GM13976 (cell line): ENCODE measurements around the gene THSD4.
"Not testable (repeated sequence)": the region's sequence is repeated elsewhere in the genome, so short reads cannot be mapped to it uniquely, and the experiment has no call there.

Experiments
- DNase-seq: peaks from one replicate; pipeline ENCODE4 v3.0.0; 2012; ENCODE audit warnings: low spot score
- CTCF ChIP-seq: IDR thresholded peaks from 2 replicates; pipeline ENCODE4 v1.5.1; 2012; ENCODE audit warnings: borderline replicate concordance, mild to moderate bottlenecking; ENCODE audit not compliant: insufficient read depth; ENCODE audit errors: extremely low read depth, missing control alignments, control extremely low read depth
- in situ Hi-C: fragments of 300-500 bp; cut with MboI; formaldehyde crosslinking; loops from one replicate; pipeline ENCODE4 v1.12.0; 2022; ENCODE audit warnings: low sequenced_read_pairs, mixed read lengths, inconsistent platforms; ENCODE audit not compliant: unreplicated experiment

The THSD4 gene

DNA sequence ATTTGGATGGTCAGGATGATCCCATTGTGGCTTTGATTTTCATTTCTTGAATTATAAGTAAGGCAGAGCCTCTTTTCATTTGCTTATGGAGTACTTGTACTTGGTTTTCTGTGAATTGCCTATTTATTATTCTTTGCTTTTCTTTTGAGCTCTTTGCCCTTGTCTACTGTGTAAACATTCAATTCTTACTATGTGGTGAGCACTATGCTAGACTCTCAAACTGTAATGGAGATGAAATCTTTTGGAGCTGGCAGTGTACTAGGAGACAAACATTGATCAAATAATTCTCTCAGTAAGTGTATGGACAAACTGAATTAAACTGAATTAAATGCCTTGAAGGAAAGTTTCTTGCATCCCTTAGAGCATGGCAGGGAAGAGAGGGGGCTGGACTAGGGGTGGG is 608.1 kb downstream of the THSD4 start:
- TF ChIP-seq CTCF = no peak
- DNase-seq = no peak
- in situ Hi-C loops = loop anchor here (10.0 kb wide), 1 partner anchor 279 kb away; no protein-coding TSS in a partner anchor

DNA sequence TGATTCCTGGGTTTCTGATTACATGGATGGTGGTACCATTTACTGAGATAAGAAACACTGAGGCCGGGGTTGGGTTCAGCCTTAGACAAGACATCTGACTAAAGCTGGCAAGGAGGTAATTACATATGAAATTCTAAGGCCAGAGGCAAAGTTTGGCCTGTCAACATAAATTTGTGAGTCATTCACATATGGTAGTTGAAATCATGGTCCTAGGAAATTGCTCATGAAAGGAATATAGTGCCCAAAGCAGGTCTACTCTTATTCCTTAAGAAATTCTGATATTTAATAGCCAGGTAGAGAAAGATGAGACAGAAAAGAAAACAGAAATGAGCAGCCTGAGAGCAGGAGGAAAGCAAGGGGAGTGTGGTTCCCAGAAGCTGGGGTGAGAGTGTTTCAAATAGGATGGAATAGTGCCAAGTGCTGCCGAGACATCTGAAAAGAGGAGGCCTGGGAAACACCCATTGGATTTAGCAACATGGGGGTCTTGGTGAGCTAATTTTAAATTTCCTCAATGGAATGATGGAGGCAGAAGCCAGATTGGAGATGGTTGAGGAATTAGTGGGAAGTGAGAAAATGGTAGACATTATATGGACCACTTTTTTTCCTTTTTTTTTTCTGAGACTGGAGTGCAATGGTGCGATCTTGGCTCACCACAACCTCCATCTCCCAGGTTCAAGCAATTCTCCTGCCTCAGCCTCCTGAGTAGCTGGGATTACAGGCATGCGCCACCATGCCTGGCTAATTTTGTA is 610.1 kb downstream of the THSD4 start:
- in situ Hi-C loops = loop anchor here (10.0 kb wide), 1 partner anchor 281 kb away; no protein-coding TSS in a partner anchor
- DNase-seq = not testable (repeated sequence)

DNA sequence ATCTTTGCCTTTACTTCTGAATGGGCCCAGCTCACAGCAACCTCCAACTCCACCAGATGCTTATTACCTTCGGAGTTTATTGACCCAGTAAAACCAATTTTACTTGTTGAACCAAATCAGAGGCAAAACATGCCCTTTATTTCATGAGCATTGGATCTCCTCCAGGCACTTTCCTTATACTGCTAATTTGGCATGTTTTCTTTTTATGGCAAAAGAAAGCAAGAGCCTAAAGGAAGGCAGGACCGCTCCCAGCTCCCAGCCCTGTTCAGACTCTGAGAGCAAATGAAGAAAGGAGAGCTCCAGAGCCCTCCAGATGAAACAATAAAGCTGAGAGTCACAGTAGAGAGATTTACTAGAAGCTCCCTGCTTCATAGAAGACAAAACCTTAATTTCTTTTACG is 613.6 kb downstream of the THSD4 start:
- no peak for DNase-seq
- no peak for TF ChIP-seq CTCF
- in situ Hi-C loops = loop anchor here (10.0 kb wide), 1 partner anchor 284 kb away; no protein-coding TSS in a partner anchor

GRCh38 chr15:71729319-71729718 is 614.0 kb downstream of the THSD4 start:
- DNase-seq = no peak
- in situ Hi-C loops = loop anchor here (10.0 kb wide), 1 partner anchor 285 kb away; no protein-coding TSS in a partner anchor
- no peak for TF ChIP-seq CTCF

GRCh38 chr15:71730277-71731144 is 615.2 kb downstream of the THSD4 start:
- DNase-seq = peak; percentile 68
- TF ChIP-seq CTCF = peak; percentile 81
- in situ Hi-C loops = no loop called here

GRCh38 chr15:71732636-71733035 is 617.4 kb downstream of the THSD4 start:
- no peak for TF ChIP-seq CTCF
- in situ Hi-C loops = no loop called here
- no peak for DNase-seq

- in situ Hi-C loops = no loop called here
- DNase-seq = no peak
- TF ChIP-seq CTCF = no peak
Observed at GRCh38 chr15:71733122-71733521, 617.9 kb downstream of the THSD4 start.
